Trophoblast cell (in vitro differentiated cells and primary cell): ENCODE measurements around the gene CCL11.
A peak's percentile ranks its signal among the peaks of the same experiment; 100 is the strongest.

Source experiments
- DNase-seq, 2 donors: peaks; one replicate each; pipeline ENCODE4 v3.0.0-alpha.2; 2016
- H2AFZ ChIP-seq: 2 replicates; pipeline ENCODE4 v1.6.1; 2013; ENCODE audit warnings: low read length, moderate library complexity, mild to moderate bottlenecking; ENCODE audit not compliant: insufficient read depth, poor library complexity
- H2AK5ac ChIP-seq: 2 replicates; pipeline ENCODE4 v1.6.1; 2013; ENCODE audit warnings: mild to moderate bottlenecking, low read length
- H2BK120ac ChIP-seq: 2 replicates; pipeline ENCODE4 v1.6.1; 2013; ENCODE audit warnings: low read length, mild to moderate bottlenecking, moderate library complexity; ENCODE audit not compliant: insufficient read depth, poor library complexity
- H2BK12ac ChIP-seq: 2 replicates; pipeline ENCODE4 v1.6.1; 2013; ENCODE audit warnings: mild to moderate bottlenecking, low read length, moderate library complexity
- H2BK5ac ChIP-seq: 2 replicates; pipeline ENCODE4 v1.6.1; 2013; ENCODE audit warnings: low read length, low read depth, moderate library complexity, mild to moderate bottlenecking; ENCODE audit not compliant: poor library complexity
- H3K14ac ChIP-seq: 2 replicates; pipeline ENCODE4 v1.6.1; 2013; ENCODE audit warnings: mild to moderate bottlenecking, low read length
- H3K18ac ChIP-seq: 2 replicates; pipeline ENCODE4 v1.6.1; 2013; ENCODE audit warnings: mild to moderate bottlenecking, low read length
- H3K23ac ChIP-seq: 2 replicates; pipeline ENCODE4 v1.6.1; 2013; ENCODE audit warnings: low read length
- H3K27ac ChIP-seq: 2 replicates; pipeline ENCODE4 v1.5.1; 2013; ENCODE audit warnings: low read depth, mild to moderate bottlenecking, inconsistent platforms, low read length, moderate library complexity
- H3K27me3 ChIP-seq: 2 replicates; pipeline ENCODE4 v1.6.1; 2013; ENCODE audit warnings: inconsistent platforms, mild to moderate bottlenecking, low read length, moderate library complexity; ENCODE audit not compliant: insufficient read depth
- H3K36me3 ChIP-seq, 2 experiments: 1 replicate in 1 of 2; 2 replicates in 1 of 2; pipeline ENCODE4 v1.6.1; 2013; ENCODE audit warnings: low read length in 2 of 2, mild to moderate bottlenecking in 2 of 2, moderate library complexity in 1 of 2; ENCODE audit not compliant: insufficient read depth in 2 of 2, control insufficient read depth in 1 of 2
- H3K4ac ChIP-seq: 2 replicates; pipeline ENCODE4 v1.6.1; 2013; ENCODE audit warnings: low read depth, mild to moderate bottlenecking, low read length, moderate library complexity
- H3K4me1 ChIP-seq, 2 experiments: 1 replicate in 1 of 2; 2 replicates in 1 of 2; pipeline ENCODE4 v1.6.1; 2013; ENCODE audit warnings: low read length in 2 of 2, mild to moderate bottlenecking in 2 of 2, moderate library complexity in 1 of 2; ENCODE audit not compliant: insufficient read depth in 2 of 2, control insufficient read depth in 1 of 2
- H3K4me2 ChIP-seq: 2 replicates; pipeline ENCODE4 v1.6.1; 2013; ENCODE audit warnings: inconsistent platforms, mild to moderate bottlenecking, low read length, moderate library complexity
- H3K4me3 ChIP-seq: 2 replicates; pipeline ENCODE4 v1.5.1; 2013; ENCODE audit warnings: mild to moderate bottlenecking, low read depth, low read length, inconsistent platforms
- H3K79me1 ChIP-seq: one replicate; pipeline ENCODE4 v1.6.1; 2013; ENCODE audit warnings: low read length
- H3K79me2 ChIP-seq: 2 replicates; pipeline ENCODE4 v1.6.1; 2013; ENCODE audit warnings: low read length, mild to moderate bottlenecking; ENCODE audit not compliant: control insufficient read depth, insufficient read depth, poor library complexity
- H3K9ac ChIP-seq: 2 replicates; pipeline ENCODE4 v1.6.1; 2013; ENCODE audit warnings: mild to moderate bottlenecking, low read length
- H3K9me3 ChIP-seq: 2 replicates; pipeline ENCODE4 v1.6.1; 2013; ENCODE audit warnings: low read depth, mild to moderate bottlenecking, control low read depth, inconsistent platforms, low read length; ENCODE audit not compliant: insufficient read depth
- H4K12ac ChIP-seq: 2 replicates; pipeline ENCODE4 v1.6.1; 2013; ENCODE audit warnings: low read depth, mild to moderate bottlenecking, low read length, moderate library complexity
- H4K8ac ChIP-seq: 2 replicates; pipeline ENCODE4 v1.6.1; 2013; ENCODE audit warnings: low read depth, mild to moderate bottlenecking, low read length, moderate library complexity
- H4K91ac ChIP-seq: one replicate; pipeline ENCODE4 v1.6.1; 2013; ENCODE audit warnings: low read depth, mild to moderate bottlenecking, low read length, moderate library complexity
- WGBS: extraction: QIAGEN DNeasy Blood & Tissue Kit; methylation state at CpG from one replicate; pipeline ENCODE4 v1.1.7; 2013; ENCODE audit warnings: missing lambda C conversion rate; ENCODE audit not compliant: insufficient read length, insufficient coverage; ENCODE audit errors: extremely low coverage; 5-methylcytosine and 5-hydroxymethylcytosine counted together

CCL11 gene

DNA sequence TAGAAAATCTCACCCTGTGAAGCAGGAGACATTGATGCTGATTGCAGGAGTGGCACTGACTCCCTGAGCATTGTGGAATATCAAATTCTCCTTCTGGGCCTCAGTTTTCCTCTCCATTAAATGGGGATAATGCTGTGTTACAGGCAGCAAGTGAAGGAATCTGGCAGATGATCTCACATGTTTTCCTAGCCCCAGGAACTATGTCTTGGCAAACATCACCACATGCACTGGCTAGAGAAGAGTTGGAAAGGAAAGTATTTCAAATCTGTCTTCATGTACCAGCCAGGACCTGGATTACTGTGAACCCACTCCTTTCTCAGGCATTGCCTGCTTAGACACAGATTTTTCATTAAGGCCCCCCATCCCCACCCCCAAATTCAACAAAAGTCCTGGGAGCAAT, 20.1 kb downstream of the CCL11 start:
- Histone ChIP-seq H4K91ac (no peak overlapping the region), H3K9me3 (no peaks in the 10 kb centered on the region), H2BK12ac (no peak overlapping the region), H3K18ac (no peak overlapping the region), H2AK5ac (no peak overlapping the region), H4K12ac (no peak overlapping the region), H3K79me1 (no peaks in the 10 kb centered on the region), H2BK120ac (no peak overlapping the region), H3K4me2 (no peak overlapping the region), H3K27ac (no peak overlapping the region), H3K4ac (no peak overlapping the region), H3K36me3 (no peaks in the 10 kb centered on the region), H3K4me3 (no peak overlapping the region), H3K4me1 (peaks cover 4 to 5% of the 10 kb centered on the region in 2 experiments), H3K23ac (no peak overlapping the region), H4K8ac (no peak overlapping the region), H2BK5ac (no peak overlapping the region), H2AFZ (no peak overlapping the region), H3K9ac (no peak overlapping the region), H3K14ac (no peak overlapping the region), H3K27me3 (no peaks in the 10 kb centered on the region), H3K79me2 (no peaks in the 10 kb centered on the region)
- DNase-seq, result no peak

DNA sequence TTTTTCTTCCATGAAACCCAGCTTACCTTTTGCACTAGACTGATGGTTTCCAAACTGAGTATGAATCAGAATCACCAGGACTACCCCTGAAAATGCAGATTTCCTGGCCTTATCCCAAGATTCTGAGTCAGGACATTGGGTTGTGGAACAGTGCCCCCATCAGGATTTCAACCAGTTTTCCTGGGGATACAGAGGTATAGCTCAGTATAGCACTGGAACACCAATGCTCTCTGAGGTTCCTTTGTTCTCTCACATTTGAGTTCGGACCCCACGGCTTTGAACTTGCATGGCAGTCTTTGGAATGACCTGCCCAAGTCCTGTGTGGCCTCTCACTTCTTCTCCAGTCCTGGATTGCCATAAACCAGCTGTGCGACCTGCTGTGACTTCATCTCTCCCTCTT, 20.9 kb downstream of the CCL11 start:
- H2BK120ac ChIP-seq, result no peak overlapping the region
- no peak overlapping the region for H4K8ac ChIP-seq
- H3K4ac ChIP-seq, result no peak overlapping the region
- H3K4me1 ChIP-seq, result no peaks in the 10 kb centered on the region
- H4K12ac ChIP-seq, result no peak overlapping the region
- H3K14ac ChIP-seq, result no peak overlapping the region
- H3K23ac ChIP-seq, result no peak overlapping the region
- H2BK5ac ChIP-seq, result no peak overlapping the region
- no peaks in the 10 kb centered on the region for H3K27me3 ChIP-seq
- no CpG with 5 or more reads among the region's 3 CpGs for WGBS
- H3K9me3 ChIP-seq, result no peaks in the 10 kb centered on the region
- no peaks in the 10 kb centered on the region for H3K36me3 ChIP-seq
- DNase-seq, result no peak
- no peaks in the 10 kb centered on the region for H3K79me1 ChIP-seq
- H2BK12ac ChIP-seq, result no peak overlapping the region
- H3K9ac ChIP-seq, result no peak overlapping the region
- no peak overlapping the region for H3K27ac ChIP-seq
- no peak overlapping the region for H4K91ac ChIP-seq
- H3K4me2 ChIP-seq, result no peak overlapping the region
- H3K79me2 ChIP-seq, result no peaks in the 10 kb centered on the region
- H3K18ac ChIP-seq, result no peak overlapping the region
- no peak overlapping the region for H2AK5ac ChIP-seq
- H3K4me3 ChIP-seq, result no peak overlapping the region
- no peak overlapping the region for H2AFZ ChIP-seq

DNA sequence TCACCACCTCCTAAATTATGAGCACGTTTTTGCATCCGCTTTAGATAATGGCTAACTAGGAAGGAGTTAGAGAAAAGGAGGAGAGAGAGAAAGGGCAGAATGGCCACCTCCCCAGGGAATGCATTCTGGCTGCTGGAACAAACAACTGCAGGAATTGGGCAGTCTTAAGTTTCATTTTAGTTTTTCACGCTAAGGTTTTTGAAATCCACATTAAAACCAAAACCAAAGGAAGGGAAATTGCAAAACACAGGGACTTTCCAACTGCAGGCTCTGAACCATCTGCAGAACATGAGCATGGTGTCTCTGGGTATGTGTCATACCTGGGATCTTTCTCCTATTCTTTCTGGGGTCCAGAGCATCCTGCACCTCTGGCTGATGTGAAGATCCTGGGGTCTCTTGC, 21.6 kb downstream of the CCL11 start:
- H3K9ac ChIP-seq, result no peak overlapping the region
- H4K8ac ChIP-seq, result no peak overlapping the region
- H3K36me3 ChIP-seq, result no peaks in the 10 kb centered on the region
- H2AK5ac ChIP-seq, result no peak overlapping the region
- H3K4me3 ChIP-seq, result no peak overlapping the region
- no CpG with 5 or more reads among the region's 3 CpGs for WGBS
- no peaks in the 10 kb centered on the region for H3K27me3 ChIP-seq
- H3K27ac ChIP-seq, result no peak overlapping the region
- no peak overlapping the region for H2AFZ ChIP-seq
- no peak overlapping the region for H3K4ac ChIP-seq
- no peaks in the 10 kb centered on the region for H3K79me2 ChIP-seq
- H4K91ac ChIP-seq, result no peak overlapping the region
- peak in 1 of 2 donors; percentile 17 for DNase-seq
- no peak overlapping the region for H3K4me2 ChIP-seq
- no peak overlapping the region for H2BK120ac ChIP-seq
- H3K79me1 ChIP-seq, result no peaks in the 10 kb centered on the region
- no peak overlapping the region for H3K23ac ChIP-seq
- H3K18ac ChIP-seq, result no peak overlapping the region
- no peak overlapping the region for H4K12ac ChIP-seq
- H2BK12ac ChIP-seq, result no peak overlapping the region
- no peaks in the 10 kb centered on the region for H3K4me1 ChIP-seq
- H3K14ac ChIP-seq, result no peak overlapping the region
- H2BK5ac ChIP-seq, result no peak overlapping the region
- no peaks in the 10 kb centered on the region for H3K9me3 ChIP-seq

DNA sequence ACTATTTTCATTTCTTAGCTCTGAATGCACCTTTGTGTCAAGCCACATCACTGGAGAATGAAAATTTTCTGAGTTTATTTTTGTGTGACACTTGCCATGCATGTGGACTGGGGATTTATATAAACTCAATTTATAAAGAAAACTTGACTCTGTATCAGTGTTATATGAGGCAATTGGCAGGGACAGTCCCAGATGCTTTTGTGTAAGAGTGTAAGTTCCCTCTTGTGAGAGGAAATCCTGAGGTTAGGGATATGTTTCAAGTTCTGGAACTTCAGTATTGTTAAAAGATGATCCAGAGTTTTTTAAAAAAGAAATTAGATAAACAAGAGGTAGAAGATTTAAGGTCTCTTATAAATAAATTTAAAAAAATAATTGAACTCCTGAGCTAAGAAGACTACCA, 22.8 kb downstream of the CCL11 start:
- Histone ChIP-seq H4K12ac (no peak overlapping the region), H3K79me2 (no peaks in the 10 kb centered on the region), H3K27me3 (no peaks in the 10 kb centered on the region), H3K4ac (no peak overlapping the region), H3K4me3 (no peak overlapping the region), H2BK12ac (no peak overlapping the region), H2AK5ac (no peak overlapping the region), H2BK120ac (no peak overlapping the region), H3K4me1 (no peaks in the 10 kb centered on the region), H3K9me3 (no peaks in the 10 kb centered on the region), H3K27ac (no peak overlapping the region), H2AFZ (no peak overlapping the region), H3K4me2 (no peak overlapping the region), H3K9ac (no peak overlapping the region), H3K36me3 (no peaks in the 10 kb centered on the region), H3K14ac (no peak overlapping the region), H3K79me1 (no peaks in the 10 kb centered on the region), H2BK5ac (no peak overlapping the region), H4K91ac (no peak overlapping the region), H3K23ac (no peak overlapping the region), H4K8ac (no peak overlapping the region), H3K18ac (no peak overlapping the region)
- peak in 1 of 2 donors; percentile 4 for DNase-seq

DNA sequence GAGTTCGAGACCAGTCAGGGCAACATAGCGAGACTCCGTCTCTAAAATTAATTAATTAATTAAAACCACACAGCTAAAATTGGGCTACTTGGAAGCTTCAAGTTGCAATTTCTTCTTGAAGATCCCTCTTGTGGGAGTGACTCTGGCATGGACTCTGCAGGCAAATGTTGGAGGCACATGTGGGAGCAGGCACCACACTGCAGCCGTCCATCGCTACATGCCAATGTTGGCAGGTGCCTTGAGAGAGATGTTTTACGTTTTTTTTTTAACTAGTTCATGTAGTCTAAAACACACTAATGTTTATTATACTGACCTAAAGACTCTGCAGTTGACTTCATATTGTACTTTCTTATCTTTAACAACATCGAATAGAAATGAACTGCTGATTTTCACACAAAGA, 25.7 kb downstream of the CCL11 start:
- H3K79me1 ChIP-seq, result no peaks in the 10 kb centered on the region
- H3K14ac ChIP-seq, result no peak overlapping the region
- DNase-seq, result no peak
- no peak overlapping the region for H2BK12ac ChIP-seq
- no peak overlapping the region for H3K4me3 ChIP-seq
- no peaks in the 10 kb centered on the region for H3K79me2 ChIP-seq
- H2AFZ ChIP-seq, result no peak overlapping the region
- no peak overlapping the region for H4K91ac ChIP-seq
- H2BK120ac ChIP-seq, result no peak overlapping the region
- H3K27ac ChIP-seq, result no peak overlapping the region
- no peaks in the 10 kb centered on the region for H3K9me3 ChIP-seq
- no peaks in the 10 kb centered on the region for H3K4me1 ChIP-seq
- WGBS, result no CpG with 5 or more reads among the region's 7 CpGs
- H3K23ac ChIP-seq, result no peak overlapping the region
- no peak overlapping the region for H4K8ac ChIP-seq
- no peak overlapping the region for H3K18ac ChIP-seq
- no peak overlapping the region for H2BK5ac ChIP-seq
- H3K27me3 ChIP-seq, result no peaks in the 10 kb centered on the region
- H3K36me3 ChIP-seq, result no peaks in the 10 kb centered on the region
- no peak overlapping the region for H4K12ac ChIP-seq
- H3K9ac ChIP-seq, result no peak overlapping the region
- no peak overlapping the region for H3K4me2 ChIP-seq
- no peak overlapping the region for H2AK5ac ChIP-seq
- H3K4ac ChIP-seq, result no peak overlapping the region
